Measurements from ENCODE around the gene CCDC185. TPM values are rescaled to one million over a fixed set of nuclear protein-coding genes. Genes with fewer than 3 reads are reported as not detected.
A peak's percentile ranks its signal among the peaks of the same experiment; 100 is the strongest.

Gene CCDC185
- not detected for polyA plus RNA-seq
- long read RNA-seq, donor 1: 0 reads
- long read RNA-seq, donor 2: 0 reads
- long read RNA-seq, donor 3: 0 reads
- long read RNA-seq, donor 4: 0 reads
- long read RNA-seq, donor 5: 0 reads
- long read RNA-seq, donor 6: 0 reads
- long read RNA-seq, donor 7: 0 reads
- long read RNA-seq, donor 8: 0 reads
- long read RNA-seq, donor 9: 0 reads
- long read RNA-seq, donor 10: 0 reads

- H3K4me3 ChIP-seq (ENCODE audit: low read depth in 1 of 3, low read length in 3 of 3): peak within 1 kb of the TSS in 1 of 3 donors; percentile 18
- DNase-seq: peak; percentile 5 to 21
- H3K36me3 ChIP-seq (ENCODE audit: control insufficient read depth in 3 of 3, insufficient read depth in 2 of 3, low read depth in 1 of 3, low read length in 3 of 3): no peaks in the 10 kb centered on the region
- no peak for FAIRE-seq
- 17 to 36% (median 21%) methylated on average over 65 to 73 of the region's 73 CpGs for WGBS, 3 donors
- peaks cover 0 to 33% (median 9%) of the 10 kb centered on the region in 3 donors for H3K27me3 ChIP-seq (ENCODE audit: control insufficient read depth in 3 of 3, insufficient read depth in 3 of 3, low read length in 3 of 3)
- H3K9me3 ChIP-seq (ENCODE audit: control insufficient read depth in 2 of 2, insufficient read depth in 1 of 2, low read depth in 1 of 2, low read length in 1 of 2): peaks cover 0 to 2% of the 10 kb centered on the region in 2 donors
- no peaks in the 10 kb centered on the region for H3K4me1 ChIP-seq (ENCODE audit: control insufficient read depth in 3 of 3, insufficient read depth in 2 of 3, low read depth in 1 of 3, low read length in 2 of 3)
- H3K27ac ChIP-seq (ENCODE audit: low read depth in 1 of 3, low read length in 2 of 3): no peak within 1 kb of the TSS
Measured at GRCh38 chr1:223393275-223394214, at the start of gene CCDC185. CCDC185 (plus strand) TSS chr1:223393415; CDS start chr1:223393476, 61 bp downstream.

- Histone ChIP-seq H3K4me1 (ENCODE audit: control insufficient read depth in 3 of 3, insufficient read depth in 2 of 3, low read depth in 1 of 3, low read length in 2 of 3) (peaks cover 0 to 2% (median 0%) of the 10 kb centered on the region in 3 donors), H3K27ac (ENCODE audit: low read depth in 1 of 3, low read length in 2 of 3) (no peak overlapping the region), H3K36me3 (ENCODE audit: control insufficient read depth in 3 of 3, insufficient read depth in 2 of 3, low read depth in 1 of 3, low read length in 3 of 3) (no peaks in the 10 kb centered on the region), H3K4me3 (ENCODE audit: low read depth in 1 of 3, low read length in 3 of 3) (no peak overlapping the region), H3K27me3 (ENCODE audit: control insufficient read depth in 3 of 3, insufficient read depth in 3 of 3, low read length in 3 of 3) (no peaks in the 10 kb centered on the region), H3K9me3 (ENCODE audit: control insufficient read depth in 2 of 2, insufficient read depth in 1 of 2, low read depth in 1 of 2, low read length in 1 of 2) (peaks cover 0 to 2% of the 10 kb centered on the region in 2 donors)
- FAIRE-seq (no peak), DNase-seq (peak in 1 of 2 donors; percentile 50)
- 12 to 35% (median 17%) methylated on average over 3 of the region's 3 CpGs for WGBS, 3 donors
Measured at GRCh38 chr1:223343692-223344091, 49.5 kb upstream of the CCDC185 start.

GRCh38 chr1:223344491-223344890, 48.7 kb upstream of the CCDC185 start:
- H3K36me3 ChIP-seq (ENCODE audit: control insufficient read depth in 3 of 3, insufficient read depth in 2 of 3, low read depth in 1 of 3, low read length in 3 of 3): no peaks in the 10 kb centered on the region
- H3K4me1 ChIP-seq (ENCODE audit: control insufficient read depth in 3 of 3, insufficient read depth in 2 of 3, low read depth in 1 of 3, low read length in 2 of 3): peaks cover 0 to 2% (median 0%) of the 10 kb centered on the region in 3 donors
- WGBS, 3 donors: 28 to 60% (median 48%) methylated on average over 6 of the region's 6 CpGs
- H3K27ac ChIP-seq (ENCODE audit: low read depth in 1 of 3, low read length in 2 of 3): no peak overlapping the region
- H3K4me3 ChIP-seq (ENCODE audit: low read depth in 1 of 3, low read length in 3 of 3): no peak overlapping the region
- peak; percentile 51 to 68 for DNase-seq
- H3K27me3 ChIP-seq (ENCODE audit: control insufficient read depth in 3 of 3, insufficient read depth in 3 of 3, low read length in 3 of 3): no peaks in the 10 kb centered on the region
- no peak for FAIRE-seq
- peaks cover 0 to 2% of the 10 kb centered on the region in 2 donors for H3K9me3 ChIP-seq (ENCODE audit: control insufficient read depth in 2 of 2, insufficient read depth in 1 of 2, low read depth in 1 of 2, low read length in 1 of 2)

GRCh38 chr1:223345720-223346119, 47.5 kb upstream of the CCDC185 start:
- no peak for FAIRE-seq
- H3K36me3 ChIP-seq (ENCODE audit: control insufficient read depth in 3 of 3, insufficient read depth in 2 of 3, low read depth in 1 of 3, low read length in 3 of 3): no peaks in the 10 kb centered on the region
- no peak overlapping the region for H3K4me3 ChIP-seq (ENCODE audit: low read depth in 1 of 3, low read length in 3 of 3)
- no peak for DNase-seq
- no peaks in the 10 kb centered on the region for H3K27me3 ChIP-seq (ENCODE audit: control insufficient read depth in 3 of 3, insufficient read depth in 3 of 3, low read length in 3 of 3)
- no peak overlapping the region for H3K27ac ChIP-seq (ENCODE audit: low read depth in 1 of 3, low read length in 2 of 3)
- peaks cover 0 to 2% (median 0%) of the 10 kb centered on the region in 3 donors for H3K4me1 ChIP-seq (ENCODE audit: control insufficient read depth in 3 of 3, insufficient read depth in 2 of 3, low read depth in 1 of 3, low read length in 2 of 3)
- H3K9me3 ChIP-seq (ENCODE audit: control insufficient read depth in 2 of 2, insufficient read depth in 1 of 2, low read depth in 1 of 2, low read length in 1 of 2): peaks cover 0 to 2% of the 10 kb centered on the region in 2 donors
- 70 to 78% (median 73%) methylated on average over 4 of the region's 4 CpGs for WGBS, 3 donors

GRCh38 chr1:223346311-223346710, 46.9 kb upstream of the CCDC185 start:
- Histone ChIP-seq H3K27me3 (ENCODE audit: control insufficient read depth in 3 of 3, insufficient read depth in 3 of 3, low read length in 3 of 3) (peaks cover 0 to under 1% (median under 1%) of the 10 kb centered on the region in 3 donors), H3K27ac (ENCODE audit: low read depth in 1 of 3, low read length in 2 of 3) (no peak overlapping the region), H3K4me1 (ENCODE audit: control insufficient read depth in 3 of 3, insufficient read depth in 2 of 3, low read depth in 1 of 3, low read length in 2 of 3) (peaks cover 0 to 2% (median 0%) of the 10 kb centered on the region in 3 donors), H3K4me3 (ENCODE audit: low read depth in 1 of 3, low read length in 3 of 3) (no peak overlapping the region), H3K36me3 (ENCODE audit: control insufficient read depth in 3 of 3, insufficient read depth in 2 of 3, low read depth in 1 of 3, low read length in 3 of 3) (no peaks in the 10 kb centered on the region), H3K9me3 (ENCODE audit: control insufficient read depth in 2 of 2, insufficient read depth in 1 of 2, low read depth in 1 of 2, low read length in 1 of 2) (peaks cover 0 to 2% of the 10 kb centered on the region in 2 donors)
- FAIRE-seq (no peak), DNase-seq (no peak)
- 93 to 97% (median 93%) methylated on average over 4 of the region's 4 CpGs for WGBS, 3 donors

- no peak overlapping the region for H3K4me3 ChIP-seq (ENCODE audit: low read depth in 1 of 3, low read length in 3 of 3)
- 62 to 86% (median 84%) methylated on average over 4 of the region's 4 CpGs for WGBS, 3 donors
- no peaks in the 10 kb centered on the region for H3K36me3 ChIP-seq (ENCODE audit: control insufficient read depth in 3 of 3, insufficient read depth in 2 of 3, low read depth in 1 of 3, low read length in 3 of 3)
- H3K4me1 ChIP-seq (ENCODE audit: control insufficient read depth in 3 of 3, insufficient read depth in 2 of 3, low read depth in 1 of 3, low read length in 2 of 3): peaks cover 0 to 2% (median 0%) of the 10 kb centered on the region in 3 donors
- H3K9me3 ChIP-seq (ENCODE audit: control insufficient read depth in 2 of 2, insufficient read depth in 1 of 2, low read depth in 1 of 2, low read length in 1 of 2): peaks cover 0 to 2% of the 10 kb centered on the region in 2 donors
- H3K27ac ChIP-seq (ENCODE audit: low read depth in 1 of 3, low read length in 2 of 3): no peak overlapping the region
- FAIRE-seq: no peak
- H3K27me3 ChIP-seq (ENCODE audit: control insufficient read depth in 3 of 3, insufficient read depth in 3 of 3, low read length in 3 of 3): peaks cover 0 to 13% (median 4%) of the 10 kb centered on the region in 3 donors
- DNase-seq: no peak
Measured at GRCh38 chr1:223347583-223347982, 45.6 kb upstream of the CCDC185 start.

GRCh38 chr1:223348439-223348838, 44.8 kb upstream of the CCDC185 start:
- no peak for DNase-seq
- 82 to 98% (median 83%) methylated on average over 2 of the region's 2 CpGs for WGBS, 3 donors
- no peaks in the 10 kb centered on the region for H3K9me3 ChIP-seq (ENCODE audit: control insufficient read depth in 2 of 2, insufficient read depth in 1 of 2, low read depth in 1 of 2, low read length in 1 of 2)
- H3K4me1 ChIP-seq (ENCODE audit: control insufficient read depth in 3 of 3, insufficient read depth in 2 of 3, low read depth in 1 of 3, low read length in 2 of 3): peaks cover 0 to 2% (median 0%) of the 10 kb centered on the region in 3 donors
- no peak overlapping the region for H3K27ac ChIP-seq (ENCODE audit: low read depth in 1 of 3, low read length in 2 of 3)
- no peak overlapping the region for H3K4me3 ChIP-seq (ENCODE audit: low read depth in 1 of 3, low read length in 3 of 3)
- FAIRE-seq: no peak
- no peaks in the 10 kb centered on the region for H3K36me3 ChIP-seq (ENCODE audit: control insufficient read depth in 3 of 3, insufficient read depth in 2 of 3, low read depth in 1 of 3, low read length in 3 of 3)
- H3K27me3 ChIP-seq (ENCODE audit: control insufficient read depth in 3 of 3, insufficient read depth in 3 of 3, low read length in 3 of 3): peaks cover 0 to 20% (median 4%) of the 10 kb centered on the region in 3 donors

- Histone ChIP-seq H3K27me3 (ENCODE audit: control insufficient read depth in 3 of 3, insufficient read depth in 3 of 3, low read length in 3 of 3) (peaks cover 0 to 25% (median 4%) of the 10 kb centered on the region in 3 donors), H3K9me3 (ENCODE audit: control insufficient read depth in 2 of 2, insufficient read depth in 1 of 2, low read depth in 1 of 2, low read length in 1 of 2) (no peaks in the 10 kb centered on the region), H3K27ac (ENCODE audit: low read depth in 1 of 3, low read length in 2 of 3) (no peak overlapping the region), H3K36me3 (ENCODE audit: control insufficient read depth in 3 of 3, insufficient read depth in 2 of 3, low read depth in 1 of 3, low read length in 3 of 3) (no peaks in the 10 kb centered on the region), H3K4me3 (ENCODE audit: low read depth in 1 of 3, low read length in 3 of 3) (no peak overlapping the region), H3K4me1 (ENCODE audit: control insufficient read depth in 3 of 3, insufficient read depth in 2 of 3, low read depth in 1 of 3, low read length in 2 of 3) (no peaks in the 10 kb centered on the region)
- no peak for FAIRE-seq
- WGBS, 3 donors: 85 to 94% (median 91%) methylated on average over 3 of the region's 3 CpGs
- no peak for DNase-seq
Measured at GRCh38 chr1:223349241-223349640, 44.0 kb upstream of the CCDC185 start.

Measured in small intestine (tissue), 16 donors.